OCI-LY1 (cell line): ENCODE results near the gene WDR31.

ENCODE experiments used
- EZH2 ChIP-seq: fragments of 200-600 bp; sonication (generic), shearing (Covaris generic); IDR thresholded peaks from 2 replicates; pipeline ENCODE4 v1.8.0; 2017; ENCODE audit warnings: borderline replicate concordance, mixed run types, mild to moderate bottlenecking, antibody characterized with exemption, low read length, moderate library complexity, mixed read lengths
- TF ChIP-seq, protein P1 (sequence below): fragments of 200-600 bp; sonication (generic), shearing (Covaris generic); IDR thresholded peaks from 2 replicates; pipeline ENCODE4 v1.5.1; 2017; ENCODE audit warnings: mild to moderate bottlenecking, antibody characterized with exemption, low read length, moderate library complexity, mixed read lengths

DNA sequence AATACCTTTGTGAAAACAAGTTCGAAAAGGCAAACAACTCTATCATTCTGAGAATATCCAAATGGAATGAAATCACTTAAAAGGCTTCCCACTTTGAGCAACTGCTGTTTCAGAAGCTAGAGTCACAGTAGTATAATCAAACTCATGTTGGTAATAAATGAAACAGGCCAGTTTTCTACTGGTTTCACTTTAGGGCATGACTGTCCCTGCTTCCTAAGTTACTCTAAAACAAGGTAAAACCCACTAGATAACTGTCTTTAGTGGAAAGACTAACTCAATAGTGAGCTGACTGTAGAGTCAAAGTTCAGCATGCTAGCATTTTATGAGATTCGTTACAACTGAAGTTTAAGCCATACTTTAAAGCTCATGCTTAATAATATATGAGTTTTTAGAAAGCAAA is 70.7 kb downstream of the WDR31 start:
- TF ChIP-seq EZH2: no peak
- TF ChIP-seq, protein P1, sequence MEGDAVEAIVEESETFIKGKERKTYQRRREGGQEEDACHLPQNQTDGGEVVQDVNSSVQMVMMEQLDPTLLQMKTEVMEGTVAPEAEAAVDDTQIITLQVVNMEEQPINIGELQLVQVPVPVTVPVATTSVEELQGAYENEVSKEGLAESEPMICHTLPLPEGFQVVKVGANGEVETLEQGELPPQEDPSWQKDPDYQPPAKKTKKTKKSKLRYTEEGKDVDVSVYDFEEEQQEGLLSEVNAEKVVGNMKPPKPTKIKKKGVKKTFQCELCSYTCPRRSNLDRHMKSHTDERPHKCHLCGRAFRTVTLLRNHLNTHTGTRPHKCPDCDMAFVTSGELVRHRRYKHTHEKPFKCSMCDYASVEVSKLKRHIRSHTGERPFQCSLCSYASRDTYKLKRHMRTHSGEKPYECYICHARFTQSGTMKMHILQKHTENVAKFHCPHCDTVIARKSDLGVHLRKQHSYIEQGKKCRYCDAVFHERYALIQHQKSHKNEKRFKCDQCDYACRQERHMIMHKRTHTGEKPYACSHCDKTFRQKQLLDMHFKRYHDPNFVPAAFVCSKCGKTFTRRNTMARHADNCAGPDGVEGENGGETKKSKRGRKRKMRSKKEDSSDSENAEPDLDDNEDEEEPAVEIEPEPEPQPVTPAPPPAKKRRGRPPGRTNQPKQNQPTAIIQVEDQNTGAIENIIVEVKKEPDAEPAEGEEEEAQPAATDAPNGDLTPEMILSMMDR: no peak
